GM21423 (cell line): ENCODE results near the gene ZFP30.

Experiments used
- ATAC-seq: cut with Tn5 transposase; IDR thresholded peaks from one replicate; pipeline ENCODE4 v1.9.1; 2021; ENCODE audit warnings: mild to moderate bottlenecking, moderate library complexity; ENCODE audit not compliant: unreplicated experiment

ZFP30 gene

GRCh38 chr19:37564624-37565369 lies 90.5 kb downstream of the ZFP30 start:
- no peak for ATAC-seq
